Measurements from ENCODE around the gene MRPS34. TPM values are rescaled to one million over a fixed set of nuclear protein-coding genes. Genes with fewer than 3 reads are reported as not detected.

The MRPS34 gene
- total RNA-seq, 2 donors from 2014 or later = 51.4 to 99.6 TPM

GRCh38 chr16:1777375-1778199, 4.7 kb upstream of the MRPS34 start:
- Histone ChIP-seq H3K36me3 (replicated peaks in 1 of 2; ENCODE audit: insufficient read depth in 1 of 2, low read depth in 2 of 2) (peaks cover 8 to 9% of the 10 kb centered on the region in 2 donors), H3K4me3 (no peak overlapping the region), H3K4me1 (peaks cover 47% of the 10 kb centered on the region), H3K27me3 (no peaks in the 10 kb centered on the region), H3K9me3 (no peaks in the 10 kb centered on the region), H3K27ac (no peak overlapping the region)
- WGBS, 2 donors = 78 to 82% methylated on average over 9 to 31 of the region's 36 CpGs
- TF ChIP-seq CTCF (IDR thresholded peaks at IDR 0.05) (no peak), POLR2A (IDR thresholded peaks at IDR 0.05) (no peak)
- intact Hi-C loops (cut with DNase I) = no loop called here
- DNase-seq (no peak), ATAC-seq (no peak)

GRCh38 chr16:1776991-1777374, 4.0 kb upstream of the MRPS34 start:
- H3K27me3 ChIP-seq = no peaks in the 10 kb centered on the region
- H3K4me1 ChIP-seq = peaks cover 53% of the 10 kb centered on the region
- 89 to 97% methylated on average over 13 to 22 of the region's 22 CpGs for WGBS, 2 donors
- H3K27ac ChIP-seq = no peak overlapping the region
- peaks cover 8 to 9% of the 10 kb centered on the region in 2 donors for H3K36me3 ChIP-seq (replicated peaks in 1 of 2; ENCODE audit: insufficient read depth in 1 of 2, low read depth in 2 of 2)
- no peaks in the 10 kb centered on the region for H3K9me3 ChIP-seq
- DNase-seq (no peak), ATAC-seq (no peak)
- H3K4me3 ChIP-seq = no peak overlapping the region
- TF ChIP-seq POLR2A (IDR thresholded peaks at IDR 0.05) = no peak
- TF ChIP-seq CTCF (IDR thresholded peaks at IDR 0.05) = no peak
- intact Hi-C loops (cut with DNase I) = no loop called here

- ATAC-seq (no peak), DNase-seq (no peak)
- H3K36me3 ChIP-seq (replicated peaks in 1 of 2; ENCODE audit: insufficient read depth in 1 of 2, low read depth in 2 of 2) = peaks cover 8 to 9% of the 10 kb centered on the region in 2 donors
- no peak overlapping the region for H3K27ac ChIP-seq
- TF ChIP-seq CTCF (IDR thresholded peaks at IDR 0.05) (no peak), POLR2A (IDR thresholded peaks at IDR 0.05) (no peak)
- WGBS, 2 donors = 79 to 91% methylated on average over 12 to 13 of the region's 13 CpGs
- intact Hi-C loops (cut with DNase I) = no loop called here
- H3K27me3 ChIP-seq = no peaks in the 10 kb centered on the region
- H3K4me1 ChIP-seq = peaks cover 55% of the 10 kb centered on the region
- no peak overlapping the region for H3K4me3 ChIP-seq
- no peaks in the 10 kb centered on the region for H3K9me3 ChIP-seq
Observed at GRCh38 chr16:1776672-1776955, 3.7 kb upstream of the MRPS34 start.

GRCh38 chr16:1775846-1776671, 3.1 kb upstream of the MRPS34 start:
- no peaks in the 10 kb centered on the region for H3K27me3 ChIP-seq
- DNase-seq (peak in 1 of 4 donors; percentile 14), ATAC-seq (no peak)
- H3K4me3 ChIP-seq = no peak overlapping the region
- WGBS, 2 donors = 77 to 89% methylated on average over 11 to 28 of the region's 28 CpGs
- H3K27ac ChIP-seq = no peak overlapping the region
- H3K9me3 ChIP-seq = no peaks in the 10 kb centered on the region
- TF ChIP-seq POLR2A (IDR thresholded peaks at IDR 0.05) (no peak), CTCF (IDR thresholded peaks at IDR 0.05) (no peak)
- H3K36me3 ChIP-seq (replicated peaks in 1 of 2; ENCODE audit: insufficient read depth in 1 of 2, low read depth in 2 of 2) = peaks cover 8 to 9% of the 10 kb centered on the region in 2 donors
- H3K4me1 ChIP-seq = peaks cover 50% of the 10 kb centered on the region
- intact Hi-C loops (cut with DNase I) = no loop called here

Data from body of pancreas (tissue), 4 donors.